Hepatocyte (in vitro differentiated cells): Measurements from ENCODE around the gene OPCML.

ENCODE experiments used
- CTCF ChIP-seq: fragments of 200-600 bp; sonication (generic); IDR thresholded peaks from 2 replicates; pipeline ENCODE4 v1.5.1; 2016; ENCODE audit warnings: antibody characterized with exemption, mild to moderate bottlenecking; ENCODE audit not compliant: poor library complexity
- EZH2 ChIP-seq: fragments of 200-600 bp; sonication (generic); IDR thresholded peaks from 2 replicates; pipeline ENCODE4 v1.6.1; 2016; ENCODE audit warnings: antibody characterized with exemption, mild to moderate bottlenecking, borderline replicate concordance
- EZH2phosphoT487 ChIP-seq: fragments of 200-600 bp; sonication (generic); IDR thresholded peaks from one replicate; pipeline ENCODE4 v1.6.1; 2018; ENCODE audit warnings: antibody characterized with exemption, mild to moderate bottlenecking, low read depth, moderate library complexity; ENCODE audit not compliant: unreplicated experiment, severe bottlenecking

GRCh38 chr11:132429685-132430084 lies 1102.6 kb downstream of the OPCML start:
- no peak for TF ChIP-seq CTCF
- no peak for TF ChIP-seq EZH2
- no peak for TF ChIP-seq EZH2phosphoT487
